ENCODE measurements around the gene GHRHR.

The GHRHR gene

DNA sequence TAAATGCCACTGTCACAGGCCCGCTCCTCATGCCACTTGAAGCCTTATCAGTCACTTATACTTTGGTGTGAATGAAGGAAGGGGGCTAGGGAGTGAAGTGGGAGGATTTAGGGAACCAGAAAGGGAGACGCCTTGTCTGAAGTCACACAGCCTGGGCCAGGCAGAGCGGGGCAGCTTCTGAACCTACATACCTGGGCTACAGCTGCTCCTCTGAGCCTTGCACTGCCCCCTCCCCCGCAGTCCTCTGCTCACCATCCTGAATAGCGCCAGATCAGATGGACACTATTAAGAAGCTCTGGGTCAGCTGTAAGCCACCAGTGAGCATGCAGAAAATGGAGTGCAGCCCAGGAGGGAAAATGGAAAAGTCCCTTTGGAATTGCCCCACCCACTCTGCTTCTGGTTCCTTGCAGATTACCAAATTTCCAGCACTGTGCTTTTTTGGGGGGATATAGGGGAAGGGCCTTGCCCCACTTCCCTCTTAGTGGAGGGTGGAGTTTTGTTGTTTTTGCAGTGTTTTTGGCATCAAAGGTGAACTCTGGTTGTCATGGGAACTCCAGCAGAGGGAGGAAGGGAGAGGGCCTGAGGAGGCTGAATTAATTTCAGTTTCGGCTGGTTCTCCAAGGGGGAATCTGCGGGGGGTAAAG lies 53.4 kb downstream of the GHRHR start:
- no peak for DNase-seq

DNA sequence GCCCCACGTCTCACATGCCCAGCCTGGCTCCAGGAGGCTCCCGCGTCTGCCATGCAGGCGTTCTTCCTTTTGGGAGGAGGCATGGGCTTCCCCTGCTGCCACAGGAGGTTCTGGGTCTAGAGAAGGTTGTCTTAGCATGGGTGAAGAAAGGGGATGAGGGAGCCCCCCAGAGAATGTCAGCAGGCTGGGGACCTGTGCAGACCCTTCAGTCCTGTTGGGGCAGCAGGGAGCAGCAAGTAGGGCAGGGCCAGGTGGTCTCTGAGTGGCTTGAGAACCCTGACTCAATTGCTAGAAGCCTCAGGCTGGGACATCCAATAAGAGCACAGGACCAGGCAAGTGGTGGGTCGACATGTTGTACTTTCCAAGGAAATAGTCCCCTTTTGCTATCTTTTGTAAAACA lies 54.0 kb downstream of the GHRHR start:
- no peak for DNase-seq

DNA sequence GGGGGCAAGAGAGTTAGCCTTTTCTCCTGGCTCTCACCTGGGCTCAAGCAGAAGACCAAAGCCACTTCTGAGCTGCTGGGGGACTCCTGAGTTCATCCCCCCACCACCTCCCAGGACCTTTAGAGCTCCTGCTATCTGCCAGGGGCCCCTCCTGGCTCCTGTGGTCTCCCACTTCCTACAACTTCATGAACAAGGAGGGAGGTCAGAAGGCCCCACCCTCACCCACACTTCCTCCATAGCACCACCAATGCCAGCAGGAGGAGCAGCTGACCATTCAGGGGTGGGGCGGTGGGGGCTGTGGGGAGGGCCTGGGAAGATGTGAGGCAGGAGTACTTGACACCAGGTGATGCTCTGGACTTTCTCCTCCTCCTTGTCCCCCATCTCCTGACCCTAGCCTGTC lies 55.8 kb downstream of the GHRHR start:
- no peak for DNase-seq

DNA sequence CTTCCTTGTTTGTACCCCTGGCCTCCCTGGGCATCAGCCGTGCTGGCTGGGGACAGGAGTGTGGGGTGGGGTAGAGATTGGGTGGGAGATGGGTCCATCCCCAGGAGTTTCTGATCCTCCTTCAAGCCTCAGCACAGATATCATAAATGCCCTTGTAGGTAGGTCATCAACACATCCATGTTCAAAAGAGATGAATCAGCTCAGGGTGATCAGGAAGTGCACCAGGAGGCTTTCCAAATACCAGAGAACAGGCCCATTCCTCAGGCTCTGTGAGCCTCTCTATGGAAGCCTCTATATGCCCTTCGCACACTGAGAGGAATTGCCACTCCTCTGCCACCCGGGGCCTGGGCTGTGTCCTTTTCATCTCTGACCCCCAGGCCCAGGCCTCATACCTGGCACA lies 56.4 kb downstream of the GHRHR start:
- DNase-seq = no peak

DNA sequence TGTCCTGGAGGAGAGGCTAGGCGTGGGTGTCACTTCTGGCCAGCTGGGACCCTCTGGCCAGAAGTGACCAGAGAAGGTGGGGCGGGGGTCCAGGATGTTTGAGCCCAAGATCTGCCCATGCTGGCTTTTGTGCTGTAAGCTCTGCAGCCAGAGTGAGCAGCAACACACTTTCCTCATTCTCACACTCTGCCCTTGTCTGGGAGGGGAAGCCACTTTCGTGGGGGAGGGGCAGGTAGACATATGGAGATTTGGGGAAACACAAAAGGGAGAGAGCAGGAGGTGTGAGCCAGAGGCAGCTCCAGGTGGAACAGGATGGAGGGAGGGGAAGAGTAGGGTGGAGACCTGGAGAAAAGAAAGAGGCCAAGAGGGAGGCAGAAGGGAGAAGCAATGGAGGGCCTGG lies 56.9 kb downstream of the GHRHR start:
- no peak for DNase-seq

DNA sequence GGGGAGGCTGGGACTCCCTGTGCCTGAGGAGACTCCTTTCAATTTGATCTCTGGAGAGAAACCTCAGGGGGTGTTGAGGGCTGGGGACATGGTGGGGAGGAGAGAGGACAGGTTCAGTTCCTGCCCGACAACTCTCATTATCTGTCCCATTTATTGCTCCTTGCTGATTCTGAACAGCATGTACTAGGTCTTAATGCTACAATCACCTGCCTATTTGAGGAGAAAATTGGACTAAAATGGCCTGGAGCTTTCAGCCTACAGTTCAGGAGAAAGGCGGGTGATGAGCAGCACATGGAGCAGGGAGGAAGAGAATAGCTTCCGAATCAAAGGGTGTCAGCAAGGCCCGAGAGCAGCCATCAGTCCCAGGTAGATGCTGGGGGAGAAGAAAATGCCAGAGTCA lies 58.4 kb downstream of the GHRHR start:
- no peak for DNase-seq

DNA sequence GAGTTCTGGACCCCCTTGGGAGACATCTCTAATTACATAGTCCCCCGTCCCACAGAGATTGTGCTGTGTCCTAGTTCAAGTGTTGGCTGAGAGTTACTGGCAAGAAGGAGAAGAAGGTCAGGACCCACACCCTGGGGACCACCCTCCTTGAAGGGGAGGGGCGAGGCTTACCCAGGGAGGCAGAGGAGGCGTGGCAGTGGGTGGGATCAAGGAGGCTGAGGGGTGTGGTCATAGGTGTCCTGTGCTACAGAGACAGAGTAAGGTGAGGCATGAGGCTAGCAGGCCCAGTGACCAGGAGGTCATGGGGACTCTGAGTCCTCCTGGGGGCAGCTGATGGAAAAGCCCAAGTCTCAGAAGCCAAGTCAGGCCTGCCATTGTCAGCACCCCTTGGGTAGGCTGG lies 59.0 kb downstream of the GHRHR start:
- DNase-seq = no peak

DNA sequence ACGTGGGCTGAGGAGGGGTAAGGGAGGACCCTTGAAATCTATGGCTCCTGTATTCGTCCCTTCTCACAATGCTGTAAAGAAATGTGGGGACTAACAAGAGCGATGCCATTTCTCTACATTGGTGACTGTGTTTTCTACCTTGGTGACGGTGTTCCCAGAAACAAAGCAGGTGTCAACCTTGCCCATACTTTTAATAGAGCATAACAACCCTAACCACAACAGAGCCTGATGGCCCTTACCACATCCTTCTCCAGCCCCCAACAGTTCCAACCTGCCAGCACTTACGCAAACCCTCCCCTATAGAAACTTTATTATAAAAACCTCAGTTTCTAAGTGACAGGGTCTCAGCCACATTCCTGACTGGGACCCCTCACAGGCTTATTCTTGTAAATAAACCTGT lies 60.1 kb downstream of the GHRHR start:
- DNase-seq = no peak

DNA sequence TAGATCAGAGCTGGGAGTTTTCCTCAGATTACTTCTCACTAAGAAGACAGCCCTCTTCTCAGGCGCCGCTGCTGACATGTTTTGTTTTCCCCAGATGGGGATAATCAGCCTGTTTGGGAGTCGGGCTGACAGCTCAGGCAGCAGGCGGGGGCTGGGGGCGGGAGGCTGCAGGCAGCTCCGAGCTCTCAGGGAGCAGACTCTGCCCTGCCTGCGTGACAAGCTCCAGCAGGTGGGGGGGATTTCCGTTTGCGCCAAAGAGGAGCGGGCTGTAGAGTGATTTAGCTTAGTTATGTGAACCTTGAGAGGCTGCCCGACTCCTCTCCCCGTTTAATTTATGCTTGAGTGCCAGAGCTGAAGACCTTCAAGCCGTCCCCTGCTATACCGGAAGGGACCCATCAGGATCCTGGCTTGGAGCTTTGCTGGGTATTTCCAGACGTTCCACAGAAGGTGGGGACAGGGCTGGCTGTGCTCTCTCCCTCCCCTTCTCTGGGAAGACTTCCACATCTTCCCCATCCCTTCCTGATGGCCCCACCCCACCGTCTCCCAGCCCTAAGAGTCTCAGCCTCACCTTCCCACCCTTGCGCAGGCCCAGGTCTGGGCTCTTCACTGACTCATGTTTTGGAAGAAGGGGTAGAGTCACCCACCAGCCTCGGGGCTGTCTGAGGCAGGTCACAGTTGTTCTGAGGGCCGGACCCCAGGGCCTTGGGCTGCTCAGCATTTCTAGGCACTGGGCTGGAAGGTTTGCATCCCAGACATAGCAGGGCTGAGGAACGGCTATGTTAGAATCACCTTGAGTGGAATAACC lies 63.6 kb downstream of the GHRHR start:
- DNase-seq = no peak

DNA sequence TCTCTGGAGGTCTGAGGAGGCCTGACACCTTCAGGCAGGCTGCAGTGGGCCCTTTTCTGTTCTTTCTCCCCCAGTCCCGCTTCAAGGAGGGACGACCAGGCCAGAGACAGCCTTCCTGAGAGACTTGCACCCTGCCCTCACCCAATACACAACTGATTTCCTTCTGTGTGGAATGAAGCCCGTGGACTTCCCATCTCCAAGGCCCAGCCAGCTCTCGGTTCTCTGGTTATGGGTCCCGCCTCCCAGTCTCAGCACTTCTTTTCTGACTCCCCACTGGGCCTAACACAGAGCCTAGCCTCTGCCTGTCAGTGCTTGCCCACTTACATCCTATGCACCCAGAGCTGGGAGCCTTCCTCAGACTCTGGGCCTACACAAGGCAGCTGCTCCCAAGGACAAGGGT lies 64.3 kb downstream of the GHRHR start:
- no peak for DNase-seq

DNA sequence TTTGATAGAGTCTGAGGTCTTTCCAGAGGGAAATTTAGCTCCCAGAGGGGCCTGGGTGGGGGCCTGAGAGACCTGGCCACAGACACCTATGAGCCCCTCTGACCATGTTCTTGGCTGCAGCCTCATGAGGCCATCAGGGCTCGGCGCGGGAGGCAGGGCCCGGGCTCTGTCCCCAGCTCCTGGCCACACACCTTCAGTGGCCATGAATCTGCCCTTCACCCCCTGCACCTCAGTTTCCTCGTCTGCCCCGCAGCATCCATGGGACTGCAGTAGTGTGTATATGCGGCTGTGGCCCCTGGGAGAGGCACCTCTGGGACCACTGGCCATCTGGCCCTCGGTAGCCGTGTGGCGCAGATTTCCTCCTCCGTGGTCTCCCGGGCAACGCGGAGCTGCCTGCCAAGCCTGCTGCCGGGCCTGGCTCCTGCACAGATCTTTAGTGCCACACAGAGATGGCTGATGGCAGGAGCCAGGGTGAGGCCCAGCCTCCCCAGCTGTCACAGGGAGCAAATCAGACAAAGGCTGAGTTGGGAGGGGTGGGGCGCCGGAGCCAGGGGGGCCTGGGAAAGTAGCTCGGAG lies 64.8 kb downstream of the GHRHR start:
- no peak for DNase-seq

Measured in SHP77 treated with DMSO at 0.1 percent for 48 hours (cell line).